SKM-1 treated with dmso at 0.1 percent for 144 hours (cell line): Measurements from ENCODE around the gene CPN2.

ENCODE experiments used
- DNase-seq: peaks from one replicate; lab custom pipeline; 2025; ENCODE audit not compliant: unreplicated experiment; lab: John Stamatoyannopoulos, UW

Gene CPN2

GRCh38 chr3:194354315-194354714 is 3.2 kb upstream of the CPN2 start:
- no peak for DNase-seq

GRCh38 chr3:194352667-194353246 is 1.6 kb upstream of the CPN2 start:
- DNase-seq, result no peak

GRCh38 chr3:194351952-194352536 is 916 bp upstream of the CPN2 start:
- DNase-seq, result no peak

GRCh38 chr3:194350726-194351071 is 429 bp downstream of the CPN2 start:
- no peak for DNase-seq

DNA sequence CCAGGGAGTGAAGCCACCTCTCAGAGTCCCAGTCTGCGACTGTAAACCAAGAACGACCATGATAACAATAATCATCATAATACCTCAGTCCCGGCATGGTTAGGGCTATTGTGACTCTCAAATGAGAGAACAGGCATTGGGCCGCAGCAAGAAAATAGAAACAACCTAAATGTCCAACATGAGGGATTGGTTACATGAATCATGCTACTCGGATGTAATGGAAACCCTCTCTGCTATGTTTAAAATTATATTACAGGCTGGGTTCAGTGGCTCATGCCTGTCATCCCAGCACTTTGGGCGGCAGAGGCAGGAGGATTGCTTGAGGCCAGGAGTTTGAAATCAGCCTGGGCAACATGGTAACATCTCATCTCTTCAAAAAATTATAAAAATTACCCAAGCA is 2.8 kb downstream of the CPN2 start:
- DNase-seq, result no peak

GRCh38 chr3:194346621-194347020 is 4.5 kb downstream of the CPN2 start:
- DNase-seq, result no peak

- no peak for DNase-seq
Observed at GRCh38 chr3:194346035-194346434, 5.1 kb downstream of the CPN2 start.

- DNase-seq, result peak; percentile 43
Observed at GRCh38 chr3:194344012-194344411, 7.1 kb downstream of the CPN2 start.

- no peak for DNase-seq
Observed at GRCh38 chr3:194343561-194343893, 7.6 kb downstream of the CPN2 start.

- no peak for DNase-seq
Observed at GRCh38 chr3:194342861-194343560, 8.1 kb downstream of the CPN2 start.

DNA sequence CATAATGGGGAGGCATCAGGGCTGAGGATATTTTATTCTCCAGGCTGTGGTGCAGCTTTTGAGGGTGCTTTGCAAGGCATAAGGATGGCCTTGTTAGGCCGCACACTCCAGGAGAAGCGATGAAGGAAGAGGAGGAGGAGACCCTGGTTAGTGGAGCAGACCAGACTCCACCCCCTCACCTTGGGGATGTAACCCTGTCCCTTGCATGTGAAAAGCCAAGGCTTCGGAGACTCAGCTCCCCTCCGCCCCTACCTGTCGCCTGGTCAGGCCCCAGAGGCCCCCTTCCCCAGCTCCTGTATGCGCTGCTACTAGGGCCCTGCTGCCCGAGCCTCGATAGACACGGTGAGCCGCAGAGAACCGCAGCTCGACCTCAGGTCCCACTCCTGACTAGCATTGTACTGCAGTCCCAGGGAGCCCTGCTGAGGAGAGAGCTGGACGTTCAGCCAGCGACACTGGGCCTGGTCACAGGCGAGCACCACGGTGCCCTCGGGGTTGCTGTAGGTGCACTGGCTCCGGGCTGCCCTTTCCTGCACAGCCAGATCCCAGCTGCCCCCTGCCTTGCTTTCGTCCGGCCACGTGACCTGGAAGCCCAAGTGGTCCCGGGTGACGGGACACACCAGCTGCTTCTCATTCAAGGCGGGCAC is 10.2 kb downstream of the CPN2 start:
- DNase-seq, result no peak

DNA sequence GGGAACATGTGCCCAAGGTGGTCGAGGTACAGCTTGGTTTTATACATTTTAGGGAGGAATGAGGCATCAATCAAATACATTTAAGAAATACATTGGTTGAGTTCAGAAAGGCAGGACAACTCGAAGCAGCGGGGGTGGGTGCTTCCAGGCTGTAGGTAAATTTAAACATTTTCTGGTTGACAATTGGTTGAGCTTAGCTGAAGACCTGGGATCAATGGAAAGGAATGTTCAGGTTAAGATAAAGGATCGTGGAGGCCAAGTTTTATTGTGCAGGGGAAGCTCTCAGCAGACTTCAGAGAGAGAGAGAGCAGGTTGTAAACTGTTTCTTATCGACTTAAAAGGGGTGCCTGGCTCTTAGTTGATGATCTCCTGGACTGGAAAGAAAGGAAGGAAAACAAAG is 11.3 kb downstream of the CPN2 start:
- no peak for DNase-seq

DNA sequence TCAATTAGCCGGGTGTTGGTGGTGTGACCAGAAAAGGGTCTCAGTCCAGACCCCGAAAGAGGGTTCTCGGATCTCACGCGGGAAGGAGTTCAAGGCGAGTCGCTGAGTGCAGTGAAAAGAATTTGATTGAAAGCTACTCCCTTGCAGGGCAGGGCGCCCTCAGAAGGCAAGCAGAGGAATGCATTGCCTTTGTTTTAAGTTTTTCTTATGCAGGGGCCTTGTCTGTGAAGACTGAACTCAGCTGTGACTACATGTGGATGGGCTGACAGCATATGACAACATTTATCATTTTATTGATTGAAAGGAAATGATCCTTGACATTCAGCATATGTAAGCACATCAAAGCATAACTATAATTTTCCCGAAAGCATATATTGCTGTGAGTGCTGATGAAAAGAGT is 11.8 kb downstream of the CPN2 start:
- no peak for DNase-seq

- DNase-seq, result no peak
Observed at GRCh38 chr3:194337965-194338753, 13.0 kb downstream of the CPN2 start.

DNA sequence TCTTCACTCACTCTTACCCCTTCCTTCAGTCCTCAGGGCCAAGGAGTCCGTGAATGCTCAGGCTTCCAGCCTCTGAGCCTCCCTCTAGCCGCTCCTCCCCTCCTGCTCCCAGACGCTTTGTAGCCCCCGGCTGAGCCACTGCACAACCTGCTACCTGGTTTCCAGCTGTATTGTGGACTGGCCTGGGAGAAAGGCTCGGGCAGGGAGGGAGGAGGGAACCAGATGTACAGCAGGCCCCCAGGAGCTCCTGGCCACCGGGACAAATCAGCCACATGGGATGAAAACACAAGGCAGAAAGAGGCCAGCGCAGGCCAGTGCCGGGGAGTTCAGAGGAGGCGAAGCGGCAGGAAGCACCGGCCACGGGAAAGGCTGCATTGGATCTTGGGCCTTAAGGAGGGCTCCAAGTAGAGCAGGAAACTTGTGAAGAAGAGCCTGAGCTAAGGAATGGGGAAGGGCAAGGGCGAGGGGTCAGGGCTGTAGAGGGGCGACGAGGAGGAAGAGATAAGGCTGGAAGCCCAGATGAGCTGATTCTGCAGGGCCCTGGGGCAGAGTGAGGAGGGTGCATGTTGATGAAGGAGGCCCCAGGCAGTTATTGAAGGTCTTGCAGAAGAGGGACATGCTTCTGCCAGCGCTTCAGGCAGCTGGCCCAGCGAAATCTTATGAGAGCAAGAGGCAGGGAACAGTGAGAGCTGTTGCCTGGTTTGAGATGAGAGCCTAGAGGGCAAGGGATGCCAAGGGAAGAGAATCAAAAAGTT is 14.3 kb downstream of the CPN2 start:
- DNase-seq, result no peak

- DNase-seq, result no peak
Observed at GRCh38 chr3:194333981-194334320, 17.2 kb downstream of the CPN2 start.

DNA sequence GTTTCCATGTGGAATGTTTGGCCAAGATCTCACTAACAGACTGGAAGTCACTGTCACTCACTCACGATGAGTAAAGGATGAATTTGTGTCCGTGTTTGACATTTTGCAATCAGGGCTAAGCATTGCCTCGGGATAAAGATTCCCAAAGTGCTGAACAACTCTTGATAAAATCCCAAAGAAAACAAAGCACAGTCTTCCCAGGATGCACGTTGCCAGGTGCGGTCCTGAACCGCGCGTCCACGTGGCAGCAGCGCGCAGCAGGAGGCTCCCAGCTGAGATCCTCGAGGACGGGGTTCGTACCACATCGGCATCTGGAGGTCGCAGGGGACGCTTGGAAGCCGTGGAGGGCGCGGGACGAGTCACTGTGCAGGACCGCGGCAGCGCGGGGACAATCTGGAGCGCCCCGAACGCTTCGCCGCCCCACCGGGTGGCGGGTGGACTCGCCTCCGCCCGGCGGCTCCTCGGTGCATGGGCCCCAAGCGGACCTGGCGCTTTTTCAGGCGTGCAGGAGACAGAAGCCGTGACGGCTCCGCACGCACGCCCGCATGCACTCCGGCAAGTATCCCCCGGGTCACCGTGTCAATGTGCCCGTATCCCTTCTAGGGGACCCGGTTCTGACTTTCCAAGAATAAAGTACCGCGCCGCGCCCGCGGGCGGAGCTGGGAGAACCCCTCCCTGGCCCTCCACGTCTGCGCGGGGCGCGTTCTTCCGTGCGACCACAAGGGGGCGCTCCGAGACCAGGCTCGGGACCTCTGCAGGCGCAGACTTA is 17.7 kb downstream of the CPN2 start:
- no peak for DNase-seq

DNA sequence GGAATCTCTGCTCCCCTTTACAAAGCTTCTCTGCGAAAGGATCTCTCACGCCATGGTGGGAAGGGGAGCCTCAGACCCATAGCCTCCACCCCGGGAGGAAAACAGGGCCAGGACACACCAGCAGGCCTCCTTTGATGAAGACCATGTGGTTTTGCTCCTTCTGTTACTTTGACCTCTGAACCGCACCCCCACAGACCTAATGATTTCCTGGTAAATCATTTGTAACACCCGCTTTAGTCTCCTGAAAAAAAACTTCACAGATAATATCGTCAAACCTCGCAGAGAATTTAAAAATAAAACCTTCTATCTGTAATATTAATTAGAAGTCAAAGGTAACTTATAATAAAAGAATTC is 18.3 kb downstream of the CPN2 start:
- no peak for DNase-seq

GRCh38 chr3:194330579-194330978 is 20.5 kb downstream of the CPN2 start:
- DNase-seq, result no peak

GRCh38 chr3:194330160-194330559 is 21.0 kb downstream of the CPN2 start:
- no peak for DNase-seq
